Activated CD4-positive, CD25-positive, alpha-beta regulatory T cell treated with anti-CD3 and anti-CD28 coated beads, Interleukin-2, amount 50 U/mL, for 16 hours (primary cell): ENCODE data around the gene UBE2O.
A peak's percentile ranks its signal among the peaks of the same experiment; 100 is the strongest.

Experiments used
- DNase-seq: peaks from one replicate; pipeline ENCODE4 v3.0.0-alpha.2; 2020; ENCODE audit warnings: low read depth, low spot score

Gene UBE2O

GRCh38 chr17:76415786-76416185, 37.2 kb downstream of the UBE2O start:
- DNase-seq = no peak

GRCh38 chr17:76414334-76415295, 38.3 kb downstream of the UBE2O start:
- DNase-seq = no peak

- no peak for DNase-seq
Observed at GRCh38 chr17:76411247-76411646, 41.7 kb downstream of the UBE2O start.

GRCh38 chr17:76410328-76410965, 42.5 kb downstream of the UBE2O start:
- DNase-seq = no peak

- DNase-seq = peak; percentile 52
Observed at GRCh38 chr17:76408037-76408849, 44.7 kb downstream of the UBE2O start.

GRCh38 chr17:76407509-76407908, 45.4 kb downstream of the UBE2O start:
- DNase-seq = no peak

GRCh38 chr17:76405967-76406647, 46.8 kb downstream of the UBE2O start:
- no peak for DNase-seq

GRCh38 chr17:76405607-76405966, 47.4 kb downstream of the UBE2O start:
- DNase-seq = no peak

- DNase-seq = no peak
Observed at GRCh38 chr17:76404976-76405563, 47.9 kb downstream of the UBE2O start.

GRCh38 chr17:76404256-76404655, 48.7 kb downstream of the UBE2O start:
- DNase-seq = no peak

GRCh38 chr17:76402711-76403110, 50.2 kb downstream of the UBE2O start:
- no peak for DNase-seq

GRCh38 chr17:76399175-76400172, 53.5 kb downstream of the UBE2O start:
- no peak for DNase-seq

GRCh38 chr17:76398523-76399174, 54.3 kb downstream of the UBE2O start:
- no peak for DNase-seq

GRCh38 chr17:76397687-76398522, 55.0 kb downstream of the UBE2O start:
- peak; percentile 73 for DNase-seq

- no peak for DNase-seq
Observed at GRCh38 chr17:76397184-76397583, 55.8 kb downstream of the UBE2O start.

- DNase-seq = no peak
Observed at GRCh38 chr17:76395980-76396379, 57.0 kb downstream of the UBE2O start.

- DNase-seq = no peak
Observed at GRCh38 chr17:76394166-76394565, 58.8 kb downstream of the UBE2O start.

- no peak for DNase-seq
Observed at GRCh38 chr17:76391200-76391715, 61.7 kb downstream of the UBE2O start.
